ENCODE results near the gene GRIK3.

The GRIK3 gene

GRCh38 chr1:36829066-36829465, 205.2 kb downstream of the GRIK3 start:
- TF ChIP-seq, protein P1, sequence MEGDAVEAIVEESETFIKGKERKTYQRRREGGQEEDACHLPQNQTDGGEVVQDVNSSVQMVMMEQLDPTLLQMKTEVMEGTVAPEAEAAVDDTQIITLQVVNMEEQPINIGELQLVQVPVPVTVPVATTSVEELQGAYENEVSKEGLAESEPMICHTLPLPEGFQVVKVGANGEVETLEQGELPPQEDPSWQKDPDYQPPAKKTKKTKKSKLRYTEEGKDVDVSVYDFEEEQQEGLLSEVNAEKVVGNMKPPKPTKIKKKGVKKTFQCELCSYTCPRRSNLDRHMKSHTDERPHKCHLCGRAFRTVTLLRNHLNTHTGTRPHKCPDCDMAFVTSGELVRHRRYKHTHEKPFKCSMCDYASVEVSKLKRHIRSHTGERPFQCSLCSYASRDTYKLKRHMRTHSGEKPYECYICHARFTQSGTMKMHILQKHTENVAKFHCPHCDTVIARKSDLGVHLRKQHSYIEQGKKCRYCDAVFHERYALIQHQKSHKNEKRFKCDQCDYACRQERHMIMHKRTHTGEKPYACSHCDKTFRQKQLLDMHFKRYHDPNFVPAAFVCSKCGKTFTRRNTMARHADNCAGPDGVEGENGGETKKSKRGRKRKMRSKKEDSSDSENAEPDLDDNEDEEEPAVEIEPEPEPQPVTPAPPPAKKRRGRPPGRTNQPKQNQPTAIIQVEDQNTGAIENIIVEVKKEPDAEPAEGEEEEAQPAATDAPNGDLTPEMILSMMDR (conservative IDR thresholded peaks at IDR 0.05; ENCODE audit: low read depth, low read length) = no peak
- DNase-seq (ENCODE audit: low read depth) = no peak

DNA sequence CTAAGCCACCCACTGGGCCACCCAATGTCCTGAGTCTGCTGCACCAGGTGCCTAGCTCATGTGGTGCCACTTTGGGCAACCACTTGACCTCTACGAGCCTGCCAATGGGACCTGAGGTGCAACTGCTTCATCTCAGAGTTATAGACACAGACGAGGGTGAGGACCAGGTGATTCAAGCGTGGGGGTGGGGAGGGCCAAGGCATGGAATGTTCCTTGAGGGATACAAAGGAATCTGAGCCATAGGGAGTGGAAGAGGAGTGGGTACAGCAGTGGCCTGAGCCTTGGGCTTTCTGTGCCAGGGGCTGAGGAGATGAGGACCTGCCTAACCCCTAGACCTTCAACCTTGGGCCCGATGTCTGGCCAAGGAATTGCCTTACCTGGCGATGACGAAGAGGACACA, 209.1 kb downstream of the GRIK3 start:
- no peak for DNase-seq (ENCODE audit: low read depth)
- TF ChIP-seq, protein P1 (conservative IDR thresholded peaks at IDR 0.05; ENCODE audit: low read depth, low read length) = no peak
- H3K4me3 ChIP-seq (ENCODE audit: low read depth, low read length) = no peak overlapping the region

More at GRCh38 chr1:36829066-36829465, 205.2 kb downstream of the GRIK3 start:
- no peak overlapping the region for H3K4me3 ChIP-seq (ENCODE audit: low read depth, low read length)

DNA sequence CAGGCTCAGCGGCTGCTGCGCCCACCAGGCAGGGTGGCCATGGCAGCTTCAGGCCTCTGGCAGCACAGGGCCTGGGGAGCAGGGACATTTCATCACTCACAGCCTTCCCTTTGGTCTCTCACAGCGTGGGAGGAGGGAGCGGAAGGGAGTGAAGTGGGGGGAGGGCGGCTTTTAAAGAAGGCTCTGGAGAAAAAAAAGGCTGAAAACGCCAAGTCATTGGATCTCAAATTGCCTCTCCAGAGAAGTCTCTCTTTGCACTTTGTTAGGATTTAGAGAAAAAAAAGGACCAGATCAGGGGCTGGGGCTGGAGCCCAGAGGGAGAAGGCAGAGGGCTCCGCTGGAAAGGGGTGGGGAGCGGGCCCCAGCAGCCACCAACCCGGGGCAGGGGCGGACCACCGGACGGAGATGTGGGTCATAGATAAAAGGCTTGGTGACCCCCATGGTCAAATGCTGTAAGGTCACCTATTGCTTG, 209.9 kb downstream of the GRIK3 start:
- no peak overlapping the region for H3K4me3 ChIP-seq (ENCODE audit: low read depth, low read length)
- TF ChIP-seq, protein P1 (conservative IDR thresholded peaks at IDR 0.05; ENCODE audit: low read depth, low read length) = no peak
- no peak for DNase-seq (ENCODE audit: low read depth)

DNA sequence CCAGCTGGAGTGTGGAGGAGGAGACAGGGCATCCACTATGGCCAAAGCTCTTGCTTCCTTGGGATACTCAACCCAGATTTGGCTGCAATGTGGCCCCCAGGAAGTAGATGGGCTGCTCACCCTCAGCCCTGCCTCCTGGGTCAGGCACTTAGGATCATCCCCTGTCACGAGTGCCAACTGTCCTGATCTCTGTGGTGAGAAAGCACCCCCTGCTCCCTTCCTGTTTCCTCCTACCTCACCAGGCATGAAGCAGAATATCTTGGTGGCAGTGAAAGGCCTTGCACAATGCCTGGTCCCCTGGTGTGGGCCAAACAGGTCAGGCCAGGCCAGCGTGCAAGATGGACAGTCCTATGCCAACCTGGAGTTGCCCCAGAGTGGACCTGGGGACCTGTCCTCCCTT, 211.7 kb downstream of the GRIK3 start:
- TF ChIP-seq, protein P1 (conservative IDR thresholded peaks at IDR 0.05; ENCODE audit: low read depth, low read length) = no peak
- H3K4me3 ChIP-seq (ENCODE audit: low read depth, low read length) = no peak overlapping the region
- no peak for DNase-seq (ENCODE audit: low read depth)

DNA sequence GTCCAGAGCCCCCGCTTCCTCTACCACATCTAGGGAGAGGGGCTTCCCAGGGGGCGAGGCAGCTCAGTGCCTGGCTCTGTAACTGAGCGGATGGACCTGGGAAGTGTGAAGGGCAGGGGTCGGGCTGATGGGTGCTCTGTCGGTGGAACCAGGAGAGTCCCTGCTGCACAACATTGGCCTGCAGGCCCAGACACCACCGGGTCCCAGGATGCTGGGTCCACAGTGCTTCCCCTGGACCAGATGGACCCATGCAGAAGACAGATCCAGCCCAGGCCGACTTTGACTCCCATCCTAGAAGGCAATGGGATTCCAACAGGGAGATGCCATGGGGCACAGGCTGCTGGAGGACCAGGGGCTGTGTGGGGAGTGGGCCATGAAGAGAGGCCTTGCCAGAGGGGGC, 212.9 kb downstream of the GRIK3 start:
- TF ChIP-seq, protein P1 (conservative IDR thresholded peaks at IDR 0.05; ENCODE audit: low read depth, low read length) = no peak
- no peak for DNase-seq (ENCODE audit: low read depth)

DNA sequence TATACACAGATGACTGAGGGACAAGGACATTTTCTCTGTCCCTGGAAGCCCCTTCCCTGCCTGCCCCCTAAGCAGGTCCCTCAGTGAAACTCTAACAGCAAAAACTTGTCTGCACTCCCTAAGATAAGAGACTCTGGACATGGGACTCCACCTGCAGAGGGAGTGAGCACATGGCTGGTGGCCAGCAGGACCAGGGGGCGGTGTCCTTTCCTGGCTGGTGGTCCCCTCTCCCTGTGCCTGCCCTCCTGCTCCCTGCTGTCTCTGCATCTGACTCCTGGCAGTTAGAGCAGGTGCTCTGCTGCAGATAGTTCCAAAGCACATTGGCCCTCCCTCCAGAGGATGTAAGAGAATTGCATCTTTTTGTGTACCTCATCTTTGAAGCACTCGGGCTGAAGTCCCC, 215.5 kb downstream of the GRIK3 start:
- TF ChIP-seq, protein P1 (conservative IDR thresholded peaks at IDR 0.05; ENCODE audit: low read depth, low read length) = no peak
- DNase-seq (ENCODE audit: low read depth) = no peak
- no peak overlapping the region for H3K4me3 ChIP-seq (ENCODE audit: low read depth, low read length)

More for the DNA sequence above, 212.9 kb downstream of the GRIK3 start:
- no peak overlapping the region for H3K4me3 ChIP-seq (ENCODE audit: low read depth, low read length)

DNA sequence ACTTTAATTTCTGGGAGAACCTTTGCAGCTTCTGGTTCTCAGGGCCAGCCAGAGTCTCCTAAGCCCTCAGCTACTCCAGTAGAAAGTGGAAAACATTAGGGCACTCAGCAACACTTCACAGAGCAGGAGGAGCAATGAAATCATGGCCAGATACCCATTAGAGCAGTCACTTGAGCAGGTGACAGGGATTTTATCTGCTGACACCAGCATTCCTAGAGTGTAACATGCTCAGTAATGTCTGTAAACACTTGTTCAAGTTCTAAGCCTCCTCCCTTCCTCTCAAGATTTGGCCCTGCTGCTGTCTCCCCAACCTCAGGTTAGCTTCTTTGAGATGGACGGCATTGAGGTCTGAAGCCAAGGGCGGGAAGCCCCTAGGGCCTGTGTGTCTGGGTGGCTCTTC, 218.0 kb downstream of the GRIK3 start:
- no peak for DNase-seq (ENCODE audit: low read depth)
- TF ChIP-seq, protein P1 (conservative IDR thresholded peaks at IDR 0.05; ENCODE audit: low read depth, low read length) = no peak
- H3K4me3 ChIP-seq (ENCODE audit: low read depth, low read length) = no peak overlapping the region

Data from choroid plexus epithelial cell (primary cell).